Rectal smooth muscle tissue (tissue), 1 donor: Measurements from ENCODE around the gene C3orf38.

ENCODE experiments used
- H3K27ac ChIP-seq: one replicate; pipeline ENCODE4 v1.7.0; 2013; ENCODE audit warnings: low read depth, low read length, inconsistent platforms
- H3K27me3 ChIP-seq: one replicate; pipeline ENCODE4 v1.7.0; 2013; ENCODE audit warnings: low read length; ENCODE audit not compliant: control insufficient read depth, insufficient read depth
- H3K36me3 ChIP-seq: one replicate; pipeline ENCODE4 v1.7.0; 2013; ENCODE audit warnings: low read length; ENCODE audit not compliant: control insufficient read depth, insufficient read depth
- H3K4me1 ChIP-seq: one replicate; pipeline ENCODE4 v1.7.0; 2013; ENCODE audit warnings: low read length; ENCODE audit not compliant: control insufficient read depth, insufficient read depth
- H3K4me3 ChIP-seq: one replicate; pipeline ENCODE4 v1.7.0; 2013; ENCODE audit warnings: low read length
- H3K9ac ChIP-seq: one replicate; pipeline ENCODE4 v1.7.0; 2013; ENCODE audit warnings: low read length

Gene C3orf38

GRCh38 chr3:88137836-88138235 lies 11.9 kb upstream of the C3orf38 start:
- no peak overlapping the region for H3K27ac ChIP-seq
- H3K27me3 ChIP-seq, result no peaks in the 10 kb centered on the region
- H3K4me3 ChIP-seq, result no peak overlapping the region
- H3K9ac ChIP-seq, result no peak overlapping the region
- H3K36me3 ChIP-seq, result peaks cover 3% of the 10 kb centered on the region
- H3K4me1 ChIP-seq, result no peaks in the 10 kb centered on the region

- Histone ChIP-seq H3K9ac (no peak overlapping the region), H3K27me3 (no peaks in the 10 kb centered on the region), H3K4me3 (no peak overlapping the region), H3K4me1 (no peaks in the 10 kb centered on the region), H3K27ac (no peak overlapping the region), H3K36me3 (peaks cover 3% of the 10 kb centered on the region)
Measured at GRCh38 chr3:88141458-88142083, 8.2 kb upstream of the C3orf38 start.

- Histone ChIP-seq H3K27ac (no peak overlapping the region), H3K9ac (no peak overlapping the region), H3K36me3 (peaks cover 3% of the 10 kb centered on the region), H3K4me3 (no peak overlapping the region), H3K4me1 (no peaks in the 10 kb centered on the region), H3K27me3 (no peaks in the 10 kb centered on the region)
Measured at GRCh38 chr3:88142094-88142624, 7.6 kb upstream of the C3orf38 start.

- H3K4me1 ChIP-seq, result peaks cover 8% of the 10 kb centered on the region
- no peak overlapping the region for H3K4me3 ChIP-seq
- H3K27me3 ChIP-seq, result no peaks in the 10 kb centered on the region
- H3K9ac ChIP-seq, result no peak overlapping the region
- H3K36me3 ChIP-seq, result no peaks in the 10 kb centered on the region
- no peak overlapping the region for H3K27ac ChIP-seq
Measured at GRCh38 chr3:88147261-88147660, 2.5 kb upstream of the C3orf38 start.

DNA sequence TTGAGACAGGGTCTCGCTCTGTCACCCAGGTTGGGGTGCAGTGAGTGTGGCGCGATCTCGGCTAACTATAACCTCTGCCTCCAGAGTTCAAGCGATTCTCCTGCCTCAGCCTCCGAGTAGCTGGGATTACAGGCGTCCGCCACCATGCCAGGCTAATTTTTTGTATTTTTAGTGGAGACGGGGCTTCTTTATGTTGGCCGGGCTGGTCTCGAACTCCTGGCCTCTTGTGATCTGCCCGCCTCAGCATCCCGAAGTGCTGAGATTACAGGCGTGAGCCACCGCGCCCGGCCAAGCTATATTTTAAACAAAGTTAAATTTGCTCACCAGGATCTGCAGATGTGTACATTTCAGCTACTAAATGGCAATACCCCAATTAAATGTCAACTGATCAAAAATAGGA lies 1.1 kb upstream of the C3orf38 start:
- no peaks in the 10 kb centered on the region for H3K36me3 ChIP-seq
- H3K27me3 ChIP-seq, result no peaks in the 10 kb centered on the region
- H3K27ac ChIP-seq, result no peak overlapping the region
- H3K4me3 ChIP-seq, result peak overlapping the region; percentile 92
- H3K9ac ChIP-seq, result no peak overlapping the region
- peaks cover 10% of the 10 kb centered on the region for H3K4me1 ChIP-seq

- no peak overlapping the region for H3K9ac ChIP-seq
- no peaks in the 10 kb centered on the region for H3K27me3 ChIP-seq
- no peak overlapping the region for H3K27ac ChIP-seq
- H3K4me3 ChIP-seq, result peak overlapping the region; percentile 92
- no peaks in the 10 kb centered on the region for H3K36me3 ChIP-seq
- H3K4me1 ChIP-seq, result peaks cover 10% of the 10 kb centered on the region
Measured at GRCh38 chr3:88149101-88149508, 654 bp upstream of the C3orf38 start.

GRCh38 chr3:88150371-88150770 lies 612 bp downstream of the C3orf38 start:
- Histone ChIP-seq H3K36me3 (no peaks in the 10 kb centered on the region), H3K4me3 (peak overlapping the region; percentile 92), H3K27ac (peak overlapping the region; percentile 88), H3K4me1 (peaks cover 10% of the 10 kb centered on the region), H3K27me3 (no peaks in the 10 kb centered on the region), H3K9ac (peak overlapping the region; percentile 58)

DNA sequence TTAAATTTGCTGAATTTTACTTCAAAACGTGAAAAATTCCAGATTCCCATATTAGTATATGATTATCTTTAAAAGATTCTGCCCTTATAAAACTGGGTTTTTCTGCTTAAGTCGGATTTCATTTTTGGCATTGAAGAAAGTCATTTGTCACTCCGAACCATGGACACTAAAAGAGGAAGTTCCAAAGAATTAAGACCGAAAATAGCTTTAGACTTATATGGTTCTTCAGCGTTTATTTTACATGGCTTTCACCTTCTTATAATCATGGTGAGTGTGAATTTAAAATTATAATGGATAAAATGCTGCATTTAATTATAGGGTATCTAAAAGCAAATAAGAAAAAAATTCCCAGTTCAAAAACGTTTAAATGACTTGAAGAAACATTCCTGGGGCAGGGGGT lies 1.0 kb downstream of the C3orf38 start:
- Histone ChIP-seq H3K4me1 (peaks cover 10% of the 10 kb centered on the region), H3K27me3 (no peaks in the 10 kb centered on the region), H3K9ac (no peak overlapping the region), H3K4me3 (peak overlapping the region; percentile 92), H3K27ac (no peak overlapping the region), H3K36me3 (no peaks in the 10 kb centered on the region)

DNA sequence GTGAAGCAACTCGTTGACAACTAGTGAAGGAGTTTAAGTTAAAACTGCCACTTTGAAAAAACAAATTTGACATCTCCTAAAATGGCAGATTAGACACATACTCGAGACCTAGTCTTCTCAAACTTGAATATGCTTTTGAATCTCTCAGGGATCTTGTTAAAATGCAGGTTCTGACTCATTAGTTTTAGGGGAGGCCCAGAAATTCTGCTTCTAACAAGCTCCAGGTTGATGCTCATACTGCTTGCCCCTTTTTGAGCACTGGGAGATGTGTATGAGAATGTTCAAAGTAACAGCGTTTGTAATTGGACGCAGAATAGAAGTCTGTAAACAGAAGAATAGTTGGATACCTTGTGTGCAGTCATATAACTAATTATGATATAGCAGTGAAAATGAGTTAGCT lies 1.6 kb downstream of the C3orf38 start:
- H3K4me1 ChIP-seq, result peaks cover 10% of the 10 kb centered on the region
- H3K27ac ChIP-seq, result no peak overlapping the region
- H3K9ac ChIP-seq, result no peak overlapping the region
- no peaks in the 10 kb centered on the region for H3K27me3 ChIP-seq
- peak overlapping the region; percentile 92 for H3K4me3 ChIP-seq
- H3K36me3 ChIP-seq, result peaks cover 5% of the 10 kb centered on the region

- Histone ChIP-seq H3K4me1 (peaks cover 13% of the 10 kb centered on the region), H3K36me3 (peaks cover 7% of the 10 kb centered on the region), H3K27me3 (no peaks in the 10 kb centered on the region), H3K9ac (no peak overlapping the region), H3K27ac (no peak overlapping the region), H3K4me3 (no peak overlapping the region)
Measured at GRCh38 chr3:88152841-88153240, 3.1 kb downstream of the C3orf38 start.

DNA sequence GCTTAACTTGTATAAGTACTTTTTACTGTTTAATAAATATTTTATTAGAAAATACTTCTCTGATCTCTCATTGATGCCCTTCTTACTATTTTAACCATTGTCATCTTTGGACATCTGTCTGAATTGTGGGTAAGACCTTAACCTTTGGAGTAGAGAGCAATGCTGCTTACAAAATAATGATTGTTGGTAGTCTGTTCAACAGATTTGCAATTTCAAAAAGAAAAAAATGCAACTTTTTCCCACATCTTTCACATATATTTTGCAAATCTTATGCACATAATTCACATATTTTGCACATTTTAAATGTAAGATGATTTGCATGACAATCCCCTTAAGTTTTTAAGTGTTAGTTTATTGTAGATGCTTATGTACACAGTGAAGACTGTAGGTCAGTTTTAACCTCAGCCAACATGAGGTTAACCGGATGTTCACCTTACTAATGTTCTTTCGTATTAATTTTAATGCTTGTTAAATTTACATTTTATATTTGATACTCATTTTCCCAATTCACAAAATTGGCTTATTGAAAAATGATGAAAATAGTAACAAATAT lies 16.7 kb downstream of the C3orf38 start:
- H3K4me3 ChIP-seq, result no peak overlapping the region
- H3K4me1 ChIP-seq, result no peaks in the 10 kb centered on the region
- H3K9ac ChIP-seq, result no peak overlapping the region
- no peak overlapping the region for H3K27ac ChIP-seq
- H3K27me3 ChIP-seq, result no peaks in the 10 kb centered on the region
- no peaks in the 10 kb centered on the region for H3K36me3 ChIP-seq

DNA sequence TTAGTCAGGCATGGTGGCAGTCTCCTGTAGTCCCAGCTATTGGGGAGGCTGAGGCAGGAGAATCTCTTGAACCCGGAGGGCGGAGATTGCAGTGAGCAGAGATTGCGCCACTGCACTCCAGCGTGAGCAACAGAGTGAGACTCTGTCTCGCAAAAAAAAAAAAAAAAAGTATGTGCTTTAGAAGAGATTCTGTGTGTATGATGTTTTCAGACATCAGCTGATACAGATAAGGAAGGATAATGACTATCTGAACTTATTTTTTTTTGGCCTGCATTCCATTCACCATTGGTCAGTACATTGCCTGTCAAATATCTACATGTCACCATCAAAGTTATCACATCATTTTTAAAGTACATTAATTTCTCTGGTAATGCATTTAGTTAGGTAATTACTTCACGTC lies 17.4 kb downstream of the C3orf38 start:
- Histone ChIP-seq H3K9ac (no peak overlapping the region), H3K4me3 (no peak overlapping the region), H3K27ac (no peak overlapping the region), H3K36me3 (no peaks in the 10 kb centered on the region), H3K4me1 (no peaks in the 10 kb centered on the region), H3K27me3 (no peaks in the 10 kb centered on the region)

- Histone ChIP-seq H3K27ac (no peak overlapping the region), H3K4me3 (no peak overlapping the region), H3K4me1 (no peaks in the 10 kb centered on the region), H3K9ac (no peak overlapping the region), H3K27me3 (no peaks in the 10 kb centered on the region), H3K36me3 (no peaks in the 10 kb centered on the region)
Measured at GRCh38 chr3:88167704-88168103, 17.9 kb downstream of the C3orf38 start.
